NCI-H1048 (cell line): ENCODE results near the gene TBXAS1.
A peak's percentile ranks its signal among the peaks of the same experiment; 100 is the strongest.

Source experiments
- DNase-seq: peaks from one replicate; lab custom pipeline; 2025; lab: John Stamatoyannopoulos, UW

Gene TBXAS1

GRCh38 chr7:140000666-140001268 is 171.7 kb downstream of the TBXAS1 start:
- no peak for DNase-seq

GRCh38 chr7:140003913-140004382 is 174.9 kb downstream of the TBXAS1 start:
- DNase-seq: peak; percentile 3

DNA sequence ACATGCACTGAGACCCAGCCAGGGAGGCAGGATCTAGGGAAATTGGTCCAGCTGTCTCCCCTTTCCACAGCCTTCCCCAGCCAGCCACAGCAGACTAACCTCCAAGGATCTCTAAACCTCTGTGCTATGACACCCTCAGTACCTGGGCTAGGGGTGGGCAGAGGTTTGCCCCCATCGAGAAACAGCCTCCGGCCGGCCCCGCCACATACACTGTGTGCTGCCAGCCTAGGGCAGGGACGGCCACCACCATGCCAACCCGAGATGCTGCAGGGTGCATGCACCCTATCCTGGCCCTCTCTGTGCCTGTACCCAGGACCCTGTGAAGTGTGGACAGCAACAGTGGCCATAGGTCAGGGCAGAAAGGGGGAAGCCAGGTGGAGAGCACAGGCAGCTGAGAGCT is 175.6 kb downstream of the TBXAS1 start:
- no peak for DNase-seq

DNA sequence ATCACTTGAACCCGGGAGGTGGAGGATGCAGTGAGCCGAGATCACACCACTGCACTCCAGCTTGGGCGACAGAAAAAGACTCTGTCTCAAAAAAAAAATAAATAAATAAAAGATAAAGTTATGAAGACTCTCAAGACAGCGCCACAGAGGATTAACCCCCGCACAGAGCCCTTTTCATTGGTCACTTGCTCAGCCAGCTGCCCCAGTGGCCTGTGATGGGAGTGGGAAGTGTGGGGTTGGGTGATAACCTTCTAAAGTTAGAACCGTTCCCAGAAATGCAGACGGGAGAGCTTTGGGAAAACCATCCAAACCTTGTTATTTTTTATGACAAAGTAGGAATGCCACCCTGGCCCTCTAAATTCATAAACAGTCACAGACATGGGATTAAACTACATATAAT is 176.3 kb downstream of the TBXAS1 start:
- no peak for DNase-seq

DNA sequence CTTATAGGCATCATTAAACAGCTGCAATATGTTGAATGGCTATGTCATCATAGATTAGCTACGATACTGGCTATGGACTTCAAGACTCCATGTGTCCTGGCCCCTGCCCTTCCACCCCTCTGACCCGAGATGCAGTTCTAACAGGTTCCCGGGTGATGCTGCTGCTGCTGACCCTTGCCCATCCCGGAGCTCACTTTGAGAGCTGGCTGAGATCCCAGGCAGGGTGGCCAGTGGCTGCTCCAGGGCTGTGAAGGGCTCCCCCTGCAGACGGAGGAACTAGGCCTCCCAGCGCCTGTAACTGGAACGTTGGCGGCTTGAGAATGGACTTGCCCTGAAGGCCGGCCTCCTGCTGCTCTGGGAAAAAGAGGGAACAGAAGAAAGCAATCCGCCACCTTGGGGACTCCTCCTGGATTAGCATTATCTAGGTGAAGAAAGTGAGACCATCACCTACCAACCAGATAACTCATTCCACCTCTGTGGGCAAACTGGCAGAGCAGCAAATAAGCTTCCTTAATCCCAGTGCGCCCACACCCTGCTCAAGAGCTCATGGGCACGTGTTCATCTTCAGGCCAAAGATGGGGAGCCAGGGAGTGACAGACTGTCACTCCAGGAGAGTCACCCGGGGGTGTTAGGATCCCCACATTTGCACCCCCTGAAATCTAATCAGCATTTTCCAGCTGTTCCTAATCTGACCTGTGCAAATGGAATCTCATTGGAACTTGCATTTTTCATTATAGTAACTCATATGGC is 176.9 kb downstream of the TBXAS1 start:
- DNase-seq: no peak

DNA sequence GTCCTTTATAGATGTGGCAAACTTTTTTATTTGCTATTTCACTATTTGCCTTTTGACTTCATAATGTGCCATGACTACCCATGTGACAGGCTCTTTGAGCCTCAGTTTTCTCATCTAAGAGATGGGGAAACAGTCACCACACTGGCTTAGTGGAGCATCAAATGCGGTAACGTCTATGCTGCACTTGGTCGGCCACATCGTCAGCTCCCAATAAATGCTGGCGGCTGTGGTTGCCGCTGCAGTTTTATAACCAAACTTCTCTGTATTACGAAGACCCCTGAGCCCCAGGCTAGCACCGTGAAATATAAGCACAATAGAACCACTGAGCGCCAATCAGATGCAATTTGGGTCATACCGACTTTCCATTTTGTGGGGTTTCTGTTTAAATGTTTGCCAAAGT is 177.5 kb downstream of the TBXAS1 start:
- no peak for DNase-seq

DNA sequence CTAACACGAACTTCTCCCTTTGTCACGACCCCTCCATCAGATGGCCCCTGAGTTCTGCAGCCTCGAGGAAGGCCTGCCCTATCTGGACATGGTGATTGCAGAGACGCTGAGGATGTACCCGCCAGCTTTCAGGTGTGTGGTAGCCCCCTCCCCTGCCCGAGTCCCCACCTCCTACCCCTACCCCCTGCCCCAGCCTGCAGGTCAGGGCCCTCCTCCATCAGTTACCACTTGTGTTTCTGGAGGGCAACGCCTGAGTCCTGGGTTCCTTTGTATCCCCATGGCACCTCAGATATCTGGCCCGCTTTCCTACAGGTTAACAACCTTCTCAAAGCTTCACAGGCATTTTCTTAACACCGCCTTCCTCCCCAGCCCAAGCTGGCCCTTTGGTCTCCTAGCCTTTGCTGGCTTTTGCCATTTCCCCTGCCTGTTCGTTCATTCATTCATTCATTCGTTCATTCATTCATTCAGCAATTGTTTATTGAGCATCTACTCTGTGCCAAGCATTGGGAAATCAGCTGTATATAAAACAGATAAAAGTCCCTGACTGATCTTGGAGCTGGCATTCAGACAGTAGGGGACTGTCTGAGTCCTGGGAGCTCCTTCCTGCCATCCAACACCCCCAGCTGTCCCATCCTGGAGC is 178.1 kb downstream of the TBXAS1 start:
- no peak for DNase-seq

- no peak for DNase-seq
These were observed 179.9 kb downstream of the TBXAS1 start for GRCh38 chr7:140008755-140009610.

- no peak for DNase-seq
These were observed 180.7 kb downstream of the TBXAS1 start for GRCh38 chr7:140009735-140010134.

DNA sequence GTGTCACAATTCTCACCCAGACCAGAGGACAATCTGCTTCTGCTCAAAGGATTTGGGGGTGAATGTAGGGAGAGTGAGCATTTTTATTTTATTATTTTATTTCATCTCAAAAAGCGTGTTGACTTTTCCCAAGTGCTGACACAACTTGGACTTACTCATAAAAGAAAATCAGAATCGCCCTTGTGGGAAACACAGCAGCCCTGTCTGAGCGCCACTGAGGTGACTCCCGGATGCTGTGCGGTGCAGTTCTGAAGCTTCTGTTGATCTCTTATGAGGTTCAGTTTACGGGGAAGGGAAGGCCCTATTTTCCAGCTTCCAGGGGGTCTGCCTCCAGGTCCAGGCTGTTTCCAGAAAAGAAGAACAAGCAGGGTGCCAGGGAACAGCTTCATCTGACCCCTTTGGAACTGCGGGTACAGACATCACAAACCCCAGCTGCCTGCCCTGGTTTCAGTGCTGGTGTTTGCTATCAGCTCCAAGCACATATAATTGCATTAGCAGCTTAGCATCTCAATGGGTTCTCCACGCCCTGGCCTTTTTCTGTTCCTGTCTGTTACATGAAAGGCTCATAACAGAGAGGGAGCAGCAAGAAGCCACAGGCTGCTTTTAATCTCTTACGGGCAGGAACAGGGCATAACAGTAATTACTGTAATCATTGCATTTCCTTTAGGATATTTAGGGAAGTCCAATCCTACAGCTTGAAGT is 181.3 kb downstream of the TBXAS1 start:
- DNase-seq: no peak

- no peak for DNase-seq
These were observed 184.6 kb downstream of the TBXAS1 start for GRCh38 chr7:140013676-140014075.

- no peak for DNase-seq
These were observed 185.1 kb downstream of the TBXAS1 start for GRCh38 chr7:140014123-140014522.

DNA sequence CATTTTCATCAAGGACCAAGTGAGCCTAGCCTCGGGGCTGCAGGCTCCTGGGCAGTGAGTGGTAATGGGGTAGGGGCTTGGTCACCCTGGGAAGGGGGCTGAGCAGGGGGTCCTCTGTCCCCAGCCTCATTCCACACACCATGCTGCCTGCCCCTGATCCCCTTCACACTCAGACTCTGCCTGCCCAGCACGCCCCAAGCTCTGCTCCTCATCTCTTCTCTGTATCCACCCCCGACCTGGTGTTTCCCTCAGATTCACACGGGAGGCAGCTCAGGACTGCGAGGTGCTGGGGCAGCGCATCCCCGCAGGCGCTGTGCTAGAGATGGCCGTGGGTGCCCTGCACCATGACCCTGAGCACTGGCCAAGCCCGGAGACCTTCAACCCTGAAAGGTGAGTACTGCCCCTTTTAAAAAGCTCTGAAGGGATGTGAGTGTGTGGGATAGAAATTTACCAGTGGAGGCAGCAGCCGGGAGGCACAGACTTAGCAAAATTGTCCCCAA is 186.5 kb downstream of the TBXAS1 start:
- no peak for DNase-seq

- no peak for DNase-seq
These were observed 187.5 kb downstream of the TBXAS1 start for GRCh38 chr7:140016540-140016939.

- no peak for DNase-seq
These were observed 188.0 kb downstream of the TBXAS1 start for GRCh38 chr7:140017034-140017433.

DNA sequence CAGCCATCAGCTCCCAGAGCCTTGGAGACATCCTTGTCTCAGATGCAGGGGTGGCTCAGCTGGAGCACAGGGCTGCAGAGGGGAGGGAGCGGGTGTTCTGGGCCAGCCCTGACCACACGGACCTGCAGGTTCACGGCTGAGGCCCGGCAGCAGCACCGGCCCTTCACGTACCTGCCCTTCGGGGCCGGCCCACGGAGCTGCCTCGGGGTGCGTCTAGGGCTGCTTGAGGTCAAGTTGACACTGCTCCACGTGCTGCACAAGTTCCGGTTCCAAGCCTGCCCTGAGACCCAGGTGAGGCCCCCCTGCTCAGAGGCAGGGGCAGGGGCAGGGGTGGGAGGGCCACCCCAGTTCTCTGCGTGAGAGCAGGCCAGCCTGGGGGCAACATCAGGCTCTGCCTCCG is 188.5 kb downstream of the TBXAS1 start:
- no peak for DNase-seq

DNA sequence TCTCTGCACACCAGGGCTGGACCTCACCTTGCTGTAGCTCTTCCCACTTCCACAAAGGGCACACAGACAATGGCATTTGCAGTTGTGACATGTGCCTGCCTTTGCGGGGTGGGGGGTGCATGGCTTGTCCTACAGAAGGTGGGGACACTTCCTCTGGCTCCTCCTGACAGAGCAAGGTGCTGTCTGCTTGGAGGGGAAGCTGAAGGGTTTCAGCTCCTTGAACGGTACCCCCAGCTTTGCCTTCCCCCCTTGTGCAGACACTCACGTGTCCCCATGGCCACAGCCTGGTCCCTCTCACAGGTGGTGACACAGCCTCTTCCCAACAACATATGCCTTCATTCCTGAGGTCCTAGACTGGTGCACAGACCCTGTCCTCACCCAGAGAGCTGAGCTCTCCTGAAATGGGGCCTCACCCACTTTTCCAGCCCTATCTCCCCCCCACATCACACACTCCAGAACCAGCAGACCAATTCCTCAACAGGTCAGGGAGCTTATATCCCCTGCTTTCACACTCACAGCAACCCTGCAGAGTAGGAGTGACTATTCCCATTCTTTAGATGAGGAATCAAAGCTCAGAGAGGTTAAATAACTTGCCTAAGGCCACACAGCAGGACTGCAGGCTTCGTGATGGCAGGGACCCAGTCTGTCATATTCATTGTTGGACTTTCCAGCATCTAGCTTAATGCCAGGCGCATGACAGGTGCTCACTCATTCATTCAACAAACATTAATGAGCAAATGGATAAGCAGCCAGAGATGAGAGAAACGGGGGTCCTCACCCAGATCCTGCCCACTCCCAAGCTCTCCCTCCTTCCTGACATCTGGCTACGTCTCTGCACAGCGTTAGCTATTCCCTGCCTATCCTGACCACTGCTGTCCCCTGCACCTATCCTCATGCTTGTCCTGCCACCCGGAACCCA is 189.3 kb downstream of the TBXAS1 start:
- no peak for DNase-seq

GRCh38 chr7:140019172-140019571 is 190.1 kb downstream of the TBXAS1 start:
- no peak for DNase-seq

- DNase-seq: no peak
These were observed 190.5 kb downstream of the TBXAS1 start for GRCh38 chr7:140019606-140020005.

- DNase-seq: no peak
These were observed 192.5 kb downstream of the TBXAS1 start for GRCh38 chr7:140021603-140022002.
